Activated CD4-positive, alpha-beta T cell treated with anti-CD3 and anti-CD28 coated beads, Interleukin-2, amount 50 U/mL, for 48 hours (primary cell): Measurements from ENCODE around the gene SAMD15.
"Not testable (repeated sequence)": the region's sequence is repeated elsewhere in the genome, so short reads cannot be mapped to it uniquely, and the experiment has no call there.

Source experiments
- DNase-seq, 2 experiments: peaks; one replicate each; pipeline ENCODE4 v3.0.0-alpha.2; 2020

Gene SAMD15

DNA sequence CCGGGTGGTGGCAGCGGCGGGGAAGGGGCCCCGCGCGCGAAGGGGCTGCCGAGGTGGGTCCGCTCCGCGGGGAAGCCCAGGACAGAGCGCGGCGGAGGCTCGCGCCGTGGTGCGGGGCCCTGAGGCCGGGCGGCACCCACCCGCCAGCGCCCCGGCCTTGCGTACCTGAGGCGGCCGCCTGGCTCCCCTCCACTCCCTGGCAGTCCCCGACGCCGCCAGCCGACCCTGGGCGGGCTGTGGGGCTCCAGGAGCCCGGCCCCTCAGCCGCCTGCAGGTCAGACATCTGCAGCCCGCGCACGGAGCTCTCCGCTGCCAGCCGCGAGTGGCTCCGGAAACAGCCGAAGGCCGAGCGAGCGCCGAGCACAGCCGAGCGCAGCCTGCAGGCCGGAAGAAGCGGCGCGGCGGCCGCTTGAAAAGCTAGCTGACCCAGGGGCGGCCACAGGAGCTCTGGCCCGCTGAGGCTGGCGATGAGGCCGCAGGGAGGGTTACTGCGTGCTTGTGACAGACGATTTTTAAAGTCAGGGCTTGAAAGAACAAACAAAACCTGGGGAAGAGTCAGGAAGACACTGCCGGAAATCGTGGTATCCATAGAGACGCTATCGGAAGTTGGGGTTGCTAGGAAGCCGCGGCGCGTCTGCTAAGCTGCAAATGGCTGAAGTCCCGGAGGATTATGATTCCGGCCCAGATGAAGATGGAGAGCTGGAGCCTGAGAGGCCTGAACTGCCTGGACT lies at the start of gene SAMD15, which contains the start of gene TMED8:
TSS of gene SAMD15 (plus strand) at position 609 of the 731 bp plus-strand sequence. CDS start at position 649, 40 bp downstream.
TSS of gene TMED8 (minus strand) at position 324 of the 731 bp plus-strand sequence. CDS start at position 283, 41 bp downstream.
- peak; percentile 82 to 83 for DNase-seq

DNA sequence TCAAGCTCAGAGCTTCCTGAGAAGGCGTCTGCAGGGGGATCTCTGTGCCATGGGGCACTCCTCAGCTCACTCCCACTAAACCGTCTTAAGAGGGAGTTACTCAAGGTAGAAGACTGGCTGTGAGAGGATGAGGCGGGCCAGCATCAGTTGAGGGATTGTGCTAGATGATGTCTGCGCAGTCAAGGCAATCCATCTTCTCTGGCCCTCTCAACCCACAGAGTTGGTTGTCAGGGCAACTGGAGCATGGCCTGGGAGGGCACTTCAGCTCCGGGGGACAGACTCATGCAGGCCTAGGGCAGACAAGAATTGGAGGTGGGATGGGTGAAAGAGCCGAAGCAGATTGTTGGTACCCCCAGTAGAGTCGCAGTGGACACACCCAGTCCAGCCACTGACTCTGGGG lies 47.3 kb upstream of the SAMD15 start:
- no peak for DNase-seq

DNA sequence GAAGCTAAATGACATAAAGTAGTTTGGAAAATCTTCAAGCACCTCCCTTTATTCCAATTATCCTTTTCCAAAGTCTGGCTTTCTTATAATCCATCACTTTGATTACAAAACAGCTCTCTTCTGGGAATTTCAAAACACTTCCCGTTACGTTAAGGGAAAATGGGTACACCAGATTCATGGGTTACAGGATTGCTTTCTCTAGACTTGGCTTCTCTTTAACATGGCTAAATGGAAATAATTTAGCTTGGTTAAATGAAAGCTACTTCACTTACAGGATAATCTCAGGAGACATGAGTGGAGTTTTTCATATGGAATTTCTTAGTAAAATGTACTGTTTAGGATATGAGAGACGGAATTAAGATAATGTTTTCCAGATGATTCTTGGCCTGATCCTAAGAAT lies 41.6 kb upstream of the SAMD15 start:
- no peak for DNase-seq

DNA sequence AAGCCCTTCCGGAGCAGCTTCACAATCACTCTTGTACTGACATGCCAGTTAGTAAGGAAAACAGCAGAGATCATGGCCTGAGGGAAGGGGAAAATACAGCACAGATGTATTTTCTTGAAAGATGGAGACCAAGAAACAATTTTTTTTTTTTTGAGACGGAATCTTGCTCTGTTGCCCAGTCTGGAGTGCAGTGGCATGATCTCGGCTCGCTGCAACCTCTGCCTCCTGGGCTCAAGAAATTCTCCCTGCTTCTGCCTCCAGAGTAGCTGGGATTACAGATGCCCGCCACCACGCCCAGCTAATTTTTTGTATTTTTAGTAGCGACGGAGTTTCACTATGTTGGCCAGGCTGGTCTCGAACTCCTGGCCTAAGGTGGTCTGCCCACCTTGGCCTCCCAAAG lies 39.9 kb upstream of the SAMD15 start:
- DNase-seq, result not testable (repeated sequence)

DNA sequence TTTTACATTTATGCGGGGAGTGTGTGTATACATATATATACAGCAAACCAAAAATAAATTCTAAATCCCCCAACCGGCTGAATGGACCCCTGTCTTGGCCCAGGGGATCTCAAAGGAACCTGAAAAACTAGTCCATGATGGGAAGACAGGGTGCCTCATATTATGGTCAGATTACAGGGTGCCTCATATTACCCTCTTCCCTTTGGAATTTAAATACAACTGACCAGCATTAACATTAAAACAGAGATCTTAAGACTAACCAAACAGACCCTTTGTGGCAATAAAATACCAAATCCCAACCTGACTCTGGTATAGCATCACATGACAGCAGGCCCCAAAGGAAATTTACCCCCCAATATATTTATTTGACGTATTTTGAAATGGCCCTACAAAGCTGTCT lies 39.3 kb upstream of the SAMD15 start:
- DNase-seq, result no peak

DNA sequence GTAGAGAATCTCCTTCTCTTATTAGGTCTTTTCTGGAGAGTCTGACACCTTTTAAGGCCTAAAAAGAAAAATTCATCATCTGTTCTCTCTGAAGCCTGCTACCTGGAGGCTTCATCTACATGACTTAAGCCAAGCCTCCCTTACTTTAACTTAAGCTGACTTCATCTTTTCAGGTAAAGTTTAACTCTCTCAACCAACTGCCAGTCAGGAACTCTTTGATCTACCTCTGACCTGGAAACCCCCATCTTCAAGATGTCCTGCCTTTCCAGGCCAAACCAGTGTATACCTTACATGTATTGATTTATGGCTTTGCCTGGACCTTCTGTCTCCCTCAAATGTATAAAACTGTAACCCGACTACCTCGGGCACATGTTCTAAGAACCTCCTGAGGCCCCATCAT lies 38.9 kb upstream of the SAMD15 start:
- DNase-seq, result no peak

DNA sequence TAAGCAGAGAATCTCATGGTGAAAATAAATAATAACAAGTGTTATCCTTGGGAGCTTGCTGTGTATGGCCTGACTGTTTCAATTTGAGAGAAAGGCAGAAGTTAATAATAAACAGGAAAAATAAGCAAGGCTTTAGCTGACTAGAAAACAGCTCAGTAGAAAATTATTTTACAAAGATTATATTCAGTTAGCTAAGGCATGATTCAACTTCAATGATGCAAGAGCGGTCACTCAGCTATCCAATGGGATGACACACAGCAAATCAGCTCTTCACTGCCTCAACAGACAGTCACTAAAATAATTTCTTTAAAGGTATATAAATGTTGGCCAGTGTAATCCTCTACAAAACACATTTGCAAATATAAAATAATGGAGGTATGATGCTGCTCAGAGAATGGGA lies 37.8 kb upstream of the SAMD15 start:
- DNase-seq, result no peak

DNA sequence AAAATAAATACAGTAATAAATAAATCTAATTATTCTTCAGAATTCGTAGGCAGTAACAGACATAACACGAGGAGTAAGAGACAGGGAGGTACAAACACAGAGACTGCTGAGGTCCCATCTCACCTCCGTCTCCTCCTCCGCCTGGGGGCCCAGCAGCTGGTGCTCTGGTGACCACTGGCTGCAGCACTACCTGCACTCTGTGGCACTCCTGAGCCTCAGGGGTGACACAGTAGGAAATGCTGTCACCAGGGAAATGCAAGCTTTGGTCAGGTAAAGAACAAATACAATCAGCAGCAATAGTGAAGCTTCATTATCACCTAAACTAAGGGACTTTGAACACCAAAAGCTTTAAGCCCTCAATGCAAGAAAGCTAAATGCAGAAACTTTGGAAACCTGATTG lies 36.8 kb upstream of the SAMD15 start:
- DNase-seq, result no peak

DNA sequence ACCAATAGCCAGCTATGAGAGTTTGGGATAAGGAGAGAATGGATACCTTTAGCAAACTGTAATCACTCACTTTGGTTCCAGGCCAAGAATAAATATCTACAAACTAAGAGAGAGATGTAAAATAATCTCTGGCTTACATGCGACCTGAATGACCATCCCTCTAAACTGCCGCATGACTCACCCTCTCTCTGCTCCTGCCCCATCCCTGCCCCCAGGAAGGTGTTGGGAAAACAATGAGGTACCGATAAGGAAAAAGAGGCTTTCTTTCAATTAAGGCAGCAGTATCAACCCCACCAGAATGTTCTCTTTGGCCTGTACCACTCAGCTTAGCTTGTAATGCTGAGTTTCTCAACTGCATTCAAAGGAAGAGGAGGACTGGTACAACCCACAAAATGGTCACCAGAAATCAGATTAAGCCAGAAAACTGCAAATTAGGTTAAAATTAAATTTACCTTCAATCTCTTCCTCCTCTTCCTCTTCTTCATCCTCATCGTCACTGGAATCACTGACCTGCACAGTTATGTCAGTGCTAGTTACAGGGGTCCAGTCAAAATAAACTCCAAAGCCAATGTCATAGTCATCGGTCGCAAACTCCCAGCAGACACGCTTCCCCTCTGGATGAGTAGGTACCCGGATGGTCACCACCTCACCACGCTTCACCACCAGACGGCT lies 34.3 kb upstream of the SAMD15 start:
- DNase-seq, result no peak

DNA sequence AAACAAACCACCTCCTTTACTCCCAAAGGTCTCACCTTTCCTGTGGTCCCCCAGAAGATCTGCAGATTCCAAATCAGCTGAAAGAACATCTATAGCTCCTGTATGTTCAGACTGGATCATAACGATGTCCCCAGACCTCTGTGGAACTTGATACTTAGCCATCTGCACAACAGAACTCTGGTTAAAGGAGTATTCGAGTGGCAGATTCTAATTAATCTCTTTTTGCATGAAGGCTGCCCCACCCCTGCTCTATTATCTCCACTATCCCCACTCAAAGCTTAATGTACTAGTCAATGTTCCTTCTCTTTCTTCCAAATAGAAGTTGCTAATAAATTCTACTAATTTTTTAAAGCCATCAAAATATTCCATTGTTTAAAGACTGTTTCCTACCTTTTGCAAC lies 33.5 kb upstream of the SAMD15 start:
- no peak for DNase-seq

DNA sequence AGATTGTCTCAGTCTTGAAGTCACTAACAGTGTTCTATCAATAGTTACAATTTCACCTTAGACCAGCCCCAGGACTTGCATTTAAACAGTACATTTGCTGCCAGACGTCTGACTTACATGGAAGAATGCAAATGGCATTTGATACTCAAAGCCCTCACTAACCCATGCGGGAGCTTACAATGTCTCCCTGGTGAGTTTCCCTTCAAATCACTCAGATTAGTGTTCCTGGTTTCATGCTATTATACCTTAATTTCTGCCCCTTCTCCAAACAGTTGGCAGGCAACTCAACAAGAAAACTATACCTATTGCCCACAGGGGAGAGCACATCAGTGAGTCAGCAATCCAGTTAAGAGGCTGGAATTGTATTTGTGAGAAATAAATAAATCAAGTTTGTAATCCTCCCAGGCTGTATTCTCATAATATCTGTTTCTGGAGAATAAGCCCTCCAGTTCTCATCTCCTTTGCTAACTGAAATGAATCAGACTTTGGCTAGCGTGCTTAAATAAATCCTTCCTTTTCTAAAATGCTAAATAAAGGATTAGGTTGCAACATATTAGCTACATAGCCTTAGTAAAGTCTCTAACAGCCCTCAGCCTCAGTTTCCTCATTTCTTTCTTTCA lies 32.7 kb upstream of the SAMD15 start:
- no peak for DNase-seq

DNA sequence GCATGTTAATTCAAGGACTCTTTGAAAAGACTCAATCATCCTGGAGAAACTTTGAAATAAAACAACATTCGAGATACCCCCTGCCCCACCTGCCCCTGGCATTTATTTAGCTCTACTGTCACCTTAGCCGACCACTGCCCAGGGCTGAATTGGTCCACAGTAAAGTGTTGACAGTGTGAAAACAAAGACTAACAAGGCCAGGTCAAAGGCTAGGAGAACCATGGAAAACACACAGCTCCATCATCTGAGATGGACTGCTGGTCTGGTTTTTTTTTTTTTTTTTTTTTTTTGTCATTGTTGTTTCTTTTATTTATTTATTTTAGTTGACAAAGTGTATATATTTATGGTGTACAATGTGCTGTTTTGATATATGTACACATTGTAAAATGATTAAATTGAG lies 30.7 kb upstream of the SAMD15 start:
- no peak for DNase-seq

DNA sequence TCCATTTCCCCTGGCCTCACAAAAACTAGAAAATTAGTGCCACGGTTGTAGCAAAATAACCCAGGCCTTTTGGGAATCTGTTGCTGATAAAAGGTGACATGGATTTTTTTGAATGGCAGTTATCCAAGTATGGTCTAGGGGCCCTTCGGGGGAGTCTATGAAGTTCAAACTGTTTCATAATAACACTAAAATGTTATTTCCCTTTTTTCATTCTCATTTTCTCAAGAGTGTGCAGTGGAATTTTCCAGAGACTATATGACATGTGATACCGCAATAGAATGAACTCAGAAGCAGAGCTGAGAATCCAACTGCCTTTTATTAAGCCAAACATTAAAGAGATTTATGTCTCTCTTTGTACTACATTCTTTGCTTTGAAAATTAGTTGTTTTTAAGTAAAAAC lies 29.4 kb upstream of the SAMD15 start:
- no peak for DNase-seq

DNA sequence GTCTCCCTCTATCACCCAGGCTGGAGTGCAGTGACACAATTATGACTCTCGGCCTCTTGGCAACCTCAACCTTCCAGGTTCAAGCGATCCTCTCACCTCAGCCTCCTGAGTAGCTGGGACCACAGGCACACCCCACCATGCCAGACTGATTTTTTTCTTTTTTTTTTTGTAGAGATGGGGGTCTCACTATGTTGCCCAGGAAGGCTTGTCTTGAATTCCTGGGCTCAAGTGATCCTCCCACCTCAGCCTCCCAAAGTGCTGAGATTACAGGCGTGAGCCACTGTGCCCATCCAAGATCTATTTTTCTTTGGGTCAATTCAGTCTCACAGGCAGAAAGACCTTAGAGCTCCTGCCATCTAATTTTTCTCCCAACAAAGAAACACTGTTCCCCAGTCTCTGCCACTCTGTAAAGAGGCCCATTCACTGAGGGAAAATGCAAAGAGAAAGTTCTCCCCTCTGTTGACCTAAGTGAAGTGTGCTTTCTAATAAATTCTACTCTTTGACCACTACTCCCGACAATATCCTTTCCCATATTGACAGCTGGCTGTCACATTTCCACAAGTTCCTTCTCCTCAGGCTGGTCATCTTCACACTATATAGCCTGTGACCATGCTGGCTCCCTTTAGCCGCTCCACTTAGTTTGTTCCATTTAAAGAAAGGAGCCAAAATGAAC lies 23.6 kb upstream of the SAMD15 start:
- DNase-seq, result no peak

DNA sequence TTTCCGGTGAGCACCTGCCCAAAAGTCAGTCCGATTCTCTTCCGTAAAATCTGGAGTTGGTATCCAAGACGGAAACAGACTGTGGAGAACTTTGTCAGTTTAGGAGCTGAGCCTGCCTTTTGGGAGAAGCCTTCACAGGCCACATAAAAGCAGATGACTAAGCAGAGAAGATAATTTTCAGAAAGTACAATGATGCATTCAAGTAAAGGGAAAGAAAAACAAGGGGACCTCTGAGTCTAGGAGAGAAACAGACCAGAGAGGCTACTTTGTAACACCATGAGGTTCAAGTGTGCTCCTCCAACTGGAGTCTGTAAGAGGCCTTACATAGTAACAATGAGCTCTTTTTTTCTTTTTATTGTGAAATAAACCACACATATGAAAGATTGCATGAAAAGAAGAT lies 21.4 kb upstream of the SAMD15 start:
- DNase-seq, result no peak

DNA sequence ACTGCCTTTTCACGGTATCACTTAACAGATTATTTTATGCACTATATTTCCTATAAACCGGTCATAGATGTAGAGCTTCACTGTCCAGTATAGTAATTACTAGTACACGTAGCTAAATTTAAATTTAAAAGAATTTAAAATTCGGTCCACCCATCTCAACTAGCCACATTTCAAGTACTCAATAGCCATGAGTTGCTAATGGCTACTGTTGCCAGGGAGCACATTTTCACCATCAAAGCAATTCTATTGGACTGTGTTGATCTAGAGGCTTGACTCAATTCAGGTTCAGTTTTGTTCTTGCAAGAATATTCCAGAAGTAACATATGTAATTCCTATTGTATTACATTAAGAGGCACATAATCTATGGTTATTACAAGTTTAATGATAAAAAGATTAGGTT lies 20.3 kb upstream of the SAMD15 start:
- no peak for DNase-seq

DNA sequence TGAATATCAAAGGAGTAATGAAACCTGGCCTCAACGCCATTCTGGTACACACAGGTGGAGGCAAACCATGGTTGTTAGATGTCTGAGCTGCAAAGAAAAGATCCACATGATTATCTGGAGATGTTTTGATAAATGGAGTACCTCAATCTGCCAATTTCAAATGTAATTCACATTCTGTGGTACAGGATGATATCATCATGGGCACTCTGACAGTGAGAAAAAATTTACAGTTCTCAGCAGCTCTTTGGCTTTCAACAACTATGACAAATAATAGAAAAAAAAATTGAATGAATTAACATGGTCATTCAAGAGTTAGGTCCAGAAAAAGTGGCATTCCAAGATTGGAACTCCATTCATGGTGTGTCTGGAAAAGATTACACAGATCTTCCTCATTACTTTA lies 17.6 kb upstream of the SAMD15 start:
- DNase-seq, result no peak

DNA sequence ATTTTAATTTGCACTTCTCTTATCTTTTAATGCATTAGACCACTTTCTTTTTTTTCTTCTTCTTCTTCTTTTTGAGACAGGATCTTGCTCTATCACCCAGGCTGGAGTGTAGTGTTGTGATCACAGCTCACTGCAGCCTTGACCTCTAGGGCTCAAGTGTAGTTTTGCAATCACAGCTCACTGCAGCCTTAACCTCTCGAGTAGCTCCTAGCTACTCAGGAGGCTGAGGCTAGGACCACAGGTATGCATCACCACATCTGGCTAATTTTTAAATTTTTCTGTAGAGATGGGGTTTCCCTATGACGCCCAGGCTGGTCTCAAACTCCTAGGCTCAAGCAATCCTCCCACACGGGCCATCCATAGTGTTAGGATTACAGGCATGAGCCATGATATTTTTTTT lies 13.0 kb upstream of the SAMD15 start:
- DNase-seq, result no peak

DNA sequence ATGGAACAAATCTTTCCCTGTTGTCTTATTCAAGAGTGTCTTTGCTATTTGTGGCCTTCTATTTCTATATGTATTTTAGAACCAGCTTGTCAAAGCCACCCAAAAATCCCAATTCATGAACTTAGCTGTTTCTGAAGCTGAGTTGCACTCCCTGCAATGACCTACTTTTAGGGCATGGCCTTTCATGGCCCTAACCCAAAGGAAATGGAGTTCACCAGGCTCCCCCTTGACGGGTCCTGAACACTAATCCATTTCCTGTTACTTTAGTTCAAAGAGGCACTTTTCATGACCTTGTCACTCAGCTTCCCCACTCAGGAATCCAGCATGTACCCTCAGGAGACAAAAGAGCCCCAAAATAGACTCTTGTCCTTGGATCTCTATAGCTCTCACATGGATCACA lies 7.9 kb upstream of the SAMD15 start:
- DNase-seq, result no peak

DNA sequence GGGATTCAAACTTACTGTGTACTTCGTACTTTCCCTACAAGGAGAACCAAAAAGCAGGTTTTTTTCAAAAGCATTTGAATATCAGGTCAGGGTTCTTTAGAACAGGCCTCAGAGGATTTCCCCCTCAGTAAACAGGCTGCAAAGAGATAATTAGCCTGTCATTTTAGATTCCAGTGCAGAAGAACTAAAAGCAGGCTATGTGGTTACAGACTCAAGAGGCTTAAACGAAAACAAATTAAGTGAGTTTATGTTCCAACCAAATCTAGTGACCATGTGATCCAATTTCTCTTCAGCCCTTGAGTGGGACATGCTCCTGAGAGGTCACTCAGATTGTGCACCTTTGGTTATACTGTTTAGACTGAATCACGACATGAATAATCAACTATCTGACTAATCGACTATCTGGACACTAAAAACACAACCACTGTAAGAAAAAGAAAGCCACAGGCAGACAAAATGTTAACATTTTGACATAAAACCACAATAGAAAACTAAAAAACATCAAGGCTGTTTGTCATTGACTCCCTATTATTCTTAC lies 4.8 kb upstream of the SAMD15 start:
- DNase-seq, result no peak

DNA sequence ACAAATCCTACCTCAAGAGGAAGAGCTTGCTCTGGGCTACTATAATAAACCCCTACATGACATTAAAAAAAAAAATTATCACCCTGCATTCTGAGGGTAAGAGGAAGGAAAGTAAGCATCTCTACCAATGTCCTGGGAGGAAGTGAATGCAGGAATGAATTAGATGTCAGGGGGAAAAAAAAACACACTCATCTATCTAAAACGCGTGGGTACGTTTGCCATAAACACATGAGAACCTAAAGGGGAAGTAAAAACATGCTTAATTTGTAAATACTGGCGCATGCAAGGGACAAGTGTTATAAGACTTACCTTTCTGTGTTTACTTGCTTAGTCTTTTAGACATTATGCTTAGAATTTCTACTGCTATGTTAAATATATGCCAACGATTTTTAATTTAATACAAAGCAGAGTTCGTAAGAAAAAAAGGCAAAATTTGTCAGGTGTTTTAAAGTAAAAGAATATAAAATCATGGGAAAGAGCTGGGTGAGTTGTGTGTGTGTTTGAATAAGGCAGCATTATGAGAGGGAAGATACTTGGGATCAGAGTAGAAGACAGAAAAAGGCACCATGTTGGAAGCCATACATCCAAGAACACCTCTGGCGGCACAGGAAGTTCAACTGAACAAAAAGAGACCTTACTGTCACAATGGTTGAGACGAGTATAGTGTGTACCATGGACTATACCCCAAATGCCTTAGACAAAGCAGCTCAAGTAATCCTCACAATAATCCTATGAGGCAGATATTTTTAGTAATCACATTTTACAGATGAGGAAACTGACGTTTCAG lies 1.8 kb upstream of the SAMD15 start:
- no peak for DNase-seq

DNA sequence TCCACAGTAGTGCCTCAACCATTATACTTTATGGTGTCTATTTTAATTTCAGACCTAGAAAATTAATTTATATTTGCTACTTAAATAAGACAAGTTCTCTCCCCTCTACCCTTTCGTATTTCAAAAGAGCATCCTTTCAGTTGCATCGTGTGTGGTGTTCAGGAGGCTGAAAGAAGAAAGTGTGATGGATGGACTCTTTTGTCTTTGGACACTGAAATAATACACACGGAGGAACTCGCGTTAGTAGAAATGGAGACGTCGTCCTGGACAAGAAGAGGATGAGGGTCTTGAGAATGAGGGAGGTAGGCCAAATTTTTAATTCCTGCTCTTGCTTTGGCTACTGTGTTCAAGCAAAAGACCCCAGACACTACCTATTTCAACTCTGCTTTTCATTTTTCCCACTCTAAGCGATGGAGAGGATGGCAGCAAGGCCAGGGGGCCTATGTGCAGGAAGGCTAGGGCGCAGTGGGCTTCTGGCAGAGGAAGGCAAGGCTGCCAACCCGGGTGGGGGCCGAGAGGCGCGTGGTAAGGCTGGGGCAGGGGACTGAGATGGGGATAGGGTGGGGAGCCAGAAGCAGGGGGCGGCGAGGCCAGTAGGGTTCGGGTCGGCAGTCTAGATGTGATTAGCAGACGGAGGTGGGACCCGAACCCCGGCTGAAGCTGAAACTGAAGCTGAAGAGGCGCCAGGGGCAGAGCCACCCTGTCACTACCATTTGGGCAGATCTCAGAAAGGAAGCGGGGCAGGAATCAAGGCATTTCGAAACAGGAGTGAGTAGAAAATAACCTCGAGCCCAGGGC lies 1.0 kb upstream of the SAMD15 start:
- peak; percentile 43 to 53 for DNase-seq
